MCF 10A (cell line): Measurements from ENCODE around the gene IGFALS. TPM values are rescaled to one million over a fixed set of nuclear protein-coding genes. Genes with fewer than 3 reads are reported as not detected.

ENCODE experiments used
- BruUV-seq: library from RNA; stranded (reverse); fragments of 400-500 nt; replicated peaks from 2 replicates; lab custom pipeline; 2021; lab: Mats Ljungman, UMichigan
- CTCF ChIA-PET: fragments of 300-600 bp; sonication (Branson Sonifier 250); formaldehyde crosslinking; extraction: SDS; loops from one replicate; lab custom pipeline; 2021; ENCODE audit warnings: antibody characterized with exemption, inconsistent platforms; lab: Yijun Ruan, JAX
- POLR2A ChIA-PET: fragments of 300-600, 350-650 bp; sonication (Branson Sonifier 250); formaldehyde crosslinking; extraction: SDS; loops from one replicate; lab custom pipeline; 2020; ENCODE audit warnings: antibody characterized with exemption, inconsistent platforms; lab: Yijun Ruan, JAX
- DNase-seq: peaks from one replicate; pipeline ENCODE4 v3.0.0-alpha.2; 2018; ENCODE audit not compliant: unreplicated experiment
- H3K27ac Mint-ChIP-seq: one replicate; pipeline ENCODE4 v1.8.0; 2022; ENCODE audit warnings: mild to moderate bottlenecking, low read depth, mixed read lengths; ENCODE audit not compliant: unreplicated experiment
- H3K27me3 Mint-ChIP-seq: one replicate; pipeline ENCODE4 v1.8.0; 2022; ENCODE audit warnings: mixed read lengths; ENCODE audit not compliant: insufficient read depth, unreplicated experiment
- H3K36me3 Mint-ChIP-seq: one replicate; pipeline ENCODE4 v1.8.0; 2022; ENCODE audit warnings: mild to moderate bottlenecking, moderate library complexity, mixed read lengths; ENCODE audit not compliant: insufficient read depth, unreplicated experiment
- H3K4me1 Mint-ChIP-seq: one replicate; pipeline ENCODE4 v1.8.0; 2022; ENCODE audit warnings: mixed read lengths; ENCODE audit not compliant: insufficient read depth, unreplicated experiment
- H3K4me3 Mint-ChIP-seq: one replicate; pipeline ENCODE4 v1.8.0; 2022; ENCODE audit warnings: mild to moderate bottlenecking, moderate library complexity, mixed read lengths; ENCODE audit not compliant: unreplicated experiment
- H3K9me3 Mint-ChIP-seq: one replicate; pipeline ENCODE4 v1.8.0; 2022; ENCODE audit warnings: mixed read lengths; ENCODE audit not compliant: unreplicated experiment
- intact Hi-C: fragments of 100-400 bp; cut with micrococcal nuclease; formaldehyde crosslinking; loops from 2 replicates; pipeline ENCODE4 v1.14.1; 2022
- total RNA-seq: library from RNA; stranded (reverse); gene quantifications from 2 replicates; pipeline ENCODE4 v1.2.3, GENCODE V29; 2022
- TF ChIP-seq, protein P1 (sequence below): fragments of 200-600 bp; IDR thresholded peaks from one replicate; pipeline ENCODE4 v1.8.0; 2022; ENCODE audit warnings: antibody characterized with exemption, mild to moderate bottlenecking; ENCODE audit not compliant: unreplicated experiment

Gene IGFALS
- total RNA-seq, 1 experiment from 2014 or later, result not detected

DNA sequence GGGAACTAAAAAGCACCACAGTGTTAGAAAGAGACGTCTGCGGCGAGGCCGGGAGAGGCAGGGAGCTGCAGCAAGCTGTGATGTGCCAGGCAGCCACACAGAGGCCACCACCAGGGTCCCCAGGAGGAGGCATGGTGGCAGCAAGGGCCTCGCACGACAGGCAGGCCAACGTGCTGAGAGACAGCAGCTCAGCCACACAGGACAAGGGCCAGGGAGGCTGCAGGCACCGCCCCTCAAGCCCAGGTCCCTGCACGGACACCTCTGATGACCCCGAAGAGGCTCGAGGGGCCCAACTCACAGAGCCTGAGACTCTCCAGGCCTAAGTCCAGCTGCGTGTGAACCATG lies 27.4 kb upstream of the IGFALS start:
- Mint-ChIP-seq H3K4me3 (no peak overlapping the region), H3K36me3 (peaks cover 38% of the 10 kb centered on the region), H3K27me3 (no peaks in the 10 kb centered on the region), H3K9me3 (no peaks in the 10 kb centered on the region), H3K4me1 (no peaks in the 10 kb centered on the region), H3K27ac (no peak overlapping the region)
- POLR2A ChIA-PET, result interaction anchor here (1.0 to 1.7 kb wide), 2 partner anchors 39 to 115 kb away, joined by 3 to 6 read pairs; partner anchors contain the start of genes MAPK8IP3, NUBP2 and SPSB3
- TF ChIP-seq, protein P1, sequence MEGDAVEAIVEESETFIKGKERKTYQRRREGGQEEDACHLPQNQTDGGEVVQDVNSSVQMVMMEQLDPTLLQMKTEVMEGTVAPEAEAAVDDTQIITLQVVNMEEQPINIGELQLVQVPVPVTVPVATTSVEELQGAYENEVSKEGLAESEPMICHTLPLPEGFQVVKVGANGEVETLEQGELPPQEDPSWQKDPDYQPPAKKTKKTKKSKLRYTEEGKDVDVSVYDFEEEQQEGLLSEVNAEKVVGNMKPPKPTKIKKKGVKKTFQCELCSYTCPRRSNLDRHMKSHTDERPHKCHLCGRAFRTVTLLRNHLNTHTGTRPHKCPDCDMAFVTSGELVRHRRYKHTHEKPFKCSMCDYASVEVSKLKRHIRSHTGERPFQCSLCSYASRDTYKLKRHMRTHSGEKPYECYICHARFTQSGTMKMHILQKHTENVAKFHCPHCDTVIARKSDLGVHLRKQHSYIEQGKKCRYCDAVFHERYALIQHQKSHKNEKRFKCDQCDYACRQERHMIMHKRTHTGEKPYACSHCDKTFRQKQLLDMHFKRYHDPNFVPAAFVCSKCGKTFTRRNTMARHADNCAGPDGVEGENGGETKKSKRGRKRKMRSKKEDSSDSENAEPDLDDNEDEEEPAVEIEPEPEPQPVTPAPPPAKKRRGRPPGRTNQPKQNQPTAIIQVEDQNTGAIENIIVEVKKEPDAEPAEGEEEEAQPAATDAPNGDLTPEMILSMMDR, result no peak
- DNase-seq, result no peak
- intact Hi-C loops, result no loop called here
- CTCF ChIA-PET, result interaction anchor here (1.0 to 1.1 kb wide), 2 partner anchors 18 to 115 kb away, joined by 3 read pairs; partner anchors contain the start of gene MAPK8IP3
- no TSS peak for BruUV-seq

DNA sequence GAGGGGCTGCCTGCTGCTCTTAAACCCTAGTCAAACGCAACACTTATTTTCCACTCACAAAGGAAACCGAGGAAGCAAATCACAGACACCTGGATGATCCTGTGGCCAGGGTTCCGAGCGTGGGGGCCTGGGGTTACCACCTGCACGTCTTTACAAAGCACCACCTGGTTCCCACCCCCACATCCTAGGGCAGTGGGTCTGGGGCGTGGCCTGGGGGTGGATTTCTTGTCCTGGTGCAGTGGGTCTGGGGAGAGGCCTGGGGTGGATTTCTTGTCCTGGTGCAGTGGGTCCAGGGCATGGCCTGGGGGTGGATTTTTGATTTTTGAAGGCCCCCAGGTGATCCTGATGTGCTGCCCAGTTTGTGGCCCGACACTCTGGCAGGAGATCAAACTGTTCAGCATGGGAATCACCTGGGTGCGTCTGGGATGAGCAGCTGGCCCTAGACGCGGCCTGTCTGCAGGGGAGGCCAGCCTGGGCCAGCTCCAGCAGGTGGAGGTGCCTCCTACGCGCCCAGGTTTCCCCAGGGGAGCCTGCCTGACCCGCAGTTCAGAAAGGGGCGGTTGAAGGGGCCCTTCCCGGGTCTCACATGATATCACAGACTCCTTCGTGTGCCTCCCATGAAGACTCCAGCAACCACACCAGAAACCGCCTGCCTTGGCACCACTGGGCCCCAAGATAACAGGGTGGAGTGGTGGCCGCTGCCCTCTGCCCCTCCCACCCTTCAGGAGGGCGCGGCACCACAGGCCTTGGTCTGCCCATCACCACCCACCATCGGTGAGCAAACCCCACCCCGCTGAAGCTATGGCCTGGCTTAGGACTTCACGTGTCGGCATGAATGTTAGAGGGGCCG lies 26.8 kb upstream of the IGFALS start:
- CTCF ChIA-PET, result interaction anchor here (1.0 to 1.1 kb wide), 2 partner anchors 19 to 114 kb away, joined by 3 read pairs; partner anchors contain the start of gene MAPK8IP3

DNA sequence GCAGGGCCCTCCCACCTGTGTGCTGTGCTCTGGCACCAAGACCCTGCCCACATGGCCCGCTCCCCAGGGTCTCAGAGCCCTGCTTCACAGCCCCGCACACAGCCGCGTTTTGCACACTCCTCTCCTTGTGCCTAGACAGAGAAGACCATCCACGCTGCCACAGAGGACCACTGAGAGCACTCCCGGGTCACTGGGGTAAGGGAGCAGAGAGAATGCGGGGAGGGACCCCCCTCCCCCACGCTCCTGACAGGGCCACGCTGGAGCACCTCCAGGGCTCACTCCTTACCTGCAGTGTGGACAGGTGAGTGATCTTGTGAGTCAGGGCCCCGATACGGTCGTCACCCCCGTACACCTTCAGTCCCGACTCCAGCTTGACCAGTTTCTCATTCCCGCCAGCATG lies 26.1 kb upstream of the IGFALS start:
- Mint-ChIP-seq H3K27ac (no peak overlapping the region), H3K27me3 (no peaks in the 10 kb centered on the region), H3K36me3 (peaks cover 49% of the 10 kb centered on the region), H3K4me1 (no peaks in the 10 kb centered on the region), H3K9me3 (no peaks in the 10 kb centered on the region), H3K4me3 (no peak overlapping the region)
- BruUV-seq, result no TSS peak
- DNase-seq, result no peak
- TF ChIP-seq, protein P1, result no peak
- CTCF ChIA-PET, result no interaction called here
- POLR2A ChIA-PET, result interaction anchor here (1.7 kb wide), 1 partner anchor 37 kb away, joined by 6 read pairs; the partner anchor contains the start of genes NUBP2 and SPSB3
- intact Hi-C loops, result no loop called here

More for the DNA sequence above, 26.8 kb upstream of the IGFALS start:
- TF ChIP-seq, protein P1, result no peak
- POLR2A ChIA-PET, result interaction anchor here (1.7 kb wide), 1 partner anchor 38 kb away, joined by 6 read pairs; the partner anchor contains the start of genes NUBP2 and SPSB3
- H3K36me3 Mint-ChIP-seq, result peaks cover 44% of the 10 kb centered on the region
- H3K9me3 Mint-ChIP-seq, result no peaks in the 10 kb centered on the region
- no peak overlapping the region for H3K4me3 Mint-ChIP-seq
- DNase-seq, result no peak
- intact Hi-C loops, result no loop called here
- H3K27ac Mint-ChIP-seq, result no peak overlapping the region
- BruUV-seq, result no TSS peak
- H3K27me3 Mint-ChIP-seq, result no peaks in the 10 kb centered on the region
- H3K4me1 Mint-ChIP-seq, result no peaks in the 10 kb centered on the region

DNA sequence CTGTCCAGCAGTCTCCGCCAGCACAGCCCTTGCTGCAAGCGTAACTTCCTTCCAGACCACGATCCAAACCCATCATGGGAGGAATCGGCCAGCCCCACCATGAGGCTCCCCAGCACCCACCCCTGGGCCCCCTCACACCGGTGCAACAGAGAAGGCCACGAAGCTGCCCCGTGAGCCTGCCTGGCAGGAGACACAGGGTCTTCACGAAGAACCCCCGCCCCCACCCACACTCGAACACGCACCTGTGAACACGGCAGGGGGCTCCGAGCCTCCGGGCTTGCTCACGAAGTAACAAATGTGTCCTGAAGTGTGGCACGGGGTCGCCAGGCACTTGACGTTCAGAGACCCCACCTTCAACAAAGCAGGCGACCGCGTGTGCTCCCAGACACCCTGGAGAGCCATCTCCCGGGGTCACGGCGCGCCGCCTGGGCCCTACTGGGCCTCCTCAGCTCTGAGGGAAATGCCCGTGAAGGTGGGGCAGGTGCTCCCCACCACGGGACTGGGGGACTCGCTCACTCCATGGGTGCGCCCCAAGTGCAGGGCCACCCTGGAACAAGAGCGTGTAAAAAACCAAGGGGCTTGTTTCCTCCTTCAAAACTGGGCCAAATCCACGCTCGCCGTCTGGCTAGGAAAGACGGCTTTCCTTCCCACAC lies 25.5 kb upstream of the IGFALS start:
- H3K27me3 Mint-ChIP-seq, result no peaks in the 10 kb centered on the region
- no peak for DNase-seq
- BruUV-seq, result no TSS peak
- intact Hi-C loops, result no loop called here
- no peak overlapping the region for H3K4me3 Mint-ChIP-seq
- H3K4me1 Mint-ChIP-seq, result no peaks in the 10 kb centered on the region
- H3K9me3 Mint-ChIP-seq, result no peaks in the 10 kb centered on the region
- ChIA-PET CTCF (no interaction called here), POLR2A (no interaction called here)
- no peak overlapping the region for H3K27ac Mint-ChIP-seq
- peaks cover 52% of the 10 kb centered on the region for H3K36me3 Mint-ChIP-seq
- TF ChIP-seq, protein P1, result no peak
